Glomerular visceral epithelial cell (primary cell): ENCODE results near the gene DYSF.
"Not testable (repeated sequence)": the region's sequence is repeated elsewhere in the genome, so short reads cannot be mapped to it uniquely, and the experiment has no call there.

Source experiments
- DNase-seq: peaks from one replicate; pipeline ENCODE4 v3.0.0-alpha.2; 2016; ENCODE audit errors: extremely low spot score

Gene DYSF

GRCh38 chr2:71453404-71454220 is at the start of gene DYSF:
Gene DYSF, plus strand, starts transcription at chr2:71453561.
- peak; percentile 66 for DNase-seq

- DNase-seq: no peak
Measured at GRCh38 chr2:71409611-71410010, 43.8 kb upstream of the DYSF start.

- DNase-seq: no peak
Measured at GRCh38 chr2:71410696-71411095, 42.7 kb upstream of the DYSF start.

- not testable (repeated sequence) for DNase-seq
Measured at GRCh38 chr2:71416866-71417265, 36.5 kb upstream of the DYSF start.

GRCh38 chr2:71417300-71418202 is 35.8 kb upstream of the DYSF start:
- DNase-seq: peak; percentile 9

- no peak for DNase-seq
Measured at GRCh38 chr2:71419145-71419544, 34.2 kb upstream of the DYSF start.

GRCh38 chr2:71419976-71420375 is 33.4 kb upstream of the DYSF start:
- DNase-seq: no peak

- no peak for DNase-seq
Measured at GRCh38 chr2:71422786-71423185, 30.6 kb upstream of the DYSF start.

- no peak for DNase-seq
Measured at GRCh38 chr2:71423817-71424420, 29.4 kb upstream of the DYSF start.

GRCh38 chr2:71426721-71427120 is 26.6 kb upstream of the DYSF start:
- DNase-seq: no peak

GRCh38 chr2:71428472-71429383 is 24.6 kb upstream of the DYSF start:
- no peak for DNase-seq

GRCh38 chr2:71445142-71445541 is 8.2 kb upstream of the DYSF start:
- not testable (repeated sequence) for DNase-seq

GRCh38 chr2:71446505-71446904 is 6.9 kb upstream of the DYSF start:
- no peak for DNase-seq

GRCh38 chr2:71449343-71449742 is 4.0 kb upstream of the DYSF start:
- no peak for DNase-seq

- no peak for DNase-seq
Measured at GRCh38 chr2:71451705-71452104, 1.7 kb upstream of the DYSF start.

GRCh38 chr2:71452565-71452964 is 796 bp upstream of the DYSF start:
- DNase-seq: peak; percentile 74

- DNase-seq: peak; percentile 56
Measured at GRCh38 chr2:71454221-71455010, 1.1 kb downstream of the DYSF start.

GRCh38 chr2:71455011-71455740 is 1.8 kb downstream of the DYSF start:
- no peak for DNase-seq

GRCh38 chr2:71455741-71456569 is 2.6 kb downstream of the DYSF start:
- peak; percentile 83 for DNase-seq
